GM21526 (cell line): ENCODE measurements around the gene TCF12.
"Not testable (repeated sequence)": the region's sequence is repeated elsewhere in the genome, so short reads cannot be mapped to it uniquely, and the experiment has no call there.

ENCODE experiments used
- ATAC-seq: cut with Tn5 transposase; IDR thresholded peaks from one replicate; pipeline ENCODE4 v1.9.1; 2021; ENCODE audit warnings: moderate library complexity; ENCODE audit not compliant: unreplicated experiment, low FRiP score

TCF12 gene

GRCh38 chr15:56972016-56972415 lies 53.6 kb downstream of the TCF12 start:
- ATAC-seq, result no peak

GRCh38 chr15:56972426-56972825 lies 54.0 kb downstream of the TCF12 start:
- ATAC-seq, result no peak

GRCh38 chr15:56973463-56973862 lies 55.0 kb downstream of the TCF12 start:
- no peak for ATAC-seq

GRCh38 chr15:56977232-56977631 lies 58.8 kb downstream of the TCF12 start:
- ATAC-seq, result no peak

GRCh38 chr15:56978898-56979662 lies 60.6 kb downstream of the TCF12 start:
- no peak for ATAC-seq

GRCh38 chr15:56980473-56980872 lies 62.0 kb downstream of the TCF12 start:
- ATAC-seq, result no peak

GRCh38 chr15:56981160-56981559 lies 62.7 kb downstream of the TCF12 start:
- ATAC-seq, result no peak

GRCh38 chr15:56982987-56983386 lies 64.5 kb downstream of the TCF12 start:
- ATAC-seq, result no peak

- ATAC-seq, result no peak
Measured at GRCh38 chr15:56984681-56985481, 66.4 kb downstream of the TCF12 start.

GRCh38 chr15:56985856-56986255 lies 67.4 kb downstream of the TCF12 start:
- ATAC-seq, result no peak

GRCh38 chr15:56987286-56987685 lies 68.8 kb downstream of the TCF12 start:
- ATAC-seq, result no peak

- ATAC-seq, result no peak
Measured at GRCh38 chr15:56988219-56988618, 69.8 kb downstream of the TCF12 start.

- no peak for ATAC-seq
Measured at GRCh38 chr15:56989411-56989924, 71.0 kb downstream of the TCF12 start.

GRCh38 chr15:56991017-56991416 lies 72.6 kb downstream of the TCF12 start:
- ATAC-seq, result no peak

- ATAC-seq, result no peak
Measured at GRCh38 chr15:56992725-56993124, 74.3 kb downstream of the TCF12 start.

GRCh38 chr15:56994280-56994679 lies 75.8 kb downstream of the TCF12 start:
- no peak for ATAC-seq

- no peak for ATAC-seq
Measured at GRCh38 chr15:56996093-56996492, 77.6 kb downstream of the TCF12 start.

GRCh38 chr15:56996746-56997470 lies 78.5 kb downstream of the TCF12 start:
- ATAC-seq, result no peak

GRCh38 chr15:57003418-57003817 lies 85.0 kb downstream of the TCF12 start:
- no peak for ATAC-seq

GRCh38 chr15:57005244-57005643 lies 86.8 kb downstream of the TCF12 start:
- no peak for ATAC-seq

- not testable (repeated sequence) for ATAC-seq
Measured at GRCh38 chr15:57007797-57008196, 89.4 kb downstream of the TCF12 start.
